ENCODE measurements around the gene NPC1. TPM values are rescaled to one million over a fixed set of nuclear protein-coding genes. Genes with fewer than 3 reads are reported as not detected.
A peak's percentile ranks its signal among the peaks of the same experiment; 100 is the strongest.

The NPC1 gene
- total RNA-seq, 1 experiment from 2014 or later = 63.4 TPM

DNA sequence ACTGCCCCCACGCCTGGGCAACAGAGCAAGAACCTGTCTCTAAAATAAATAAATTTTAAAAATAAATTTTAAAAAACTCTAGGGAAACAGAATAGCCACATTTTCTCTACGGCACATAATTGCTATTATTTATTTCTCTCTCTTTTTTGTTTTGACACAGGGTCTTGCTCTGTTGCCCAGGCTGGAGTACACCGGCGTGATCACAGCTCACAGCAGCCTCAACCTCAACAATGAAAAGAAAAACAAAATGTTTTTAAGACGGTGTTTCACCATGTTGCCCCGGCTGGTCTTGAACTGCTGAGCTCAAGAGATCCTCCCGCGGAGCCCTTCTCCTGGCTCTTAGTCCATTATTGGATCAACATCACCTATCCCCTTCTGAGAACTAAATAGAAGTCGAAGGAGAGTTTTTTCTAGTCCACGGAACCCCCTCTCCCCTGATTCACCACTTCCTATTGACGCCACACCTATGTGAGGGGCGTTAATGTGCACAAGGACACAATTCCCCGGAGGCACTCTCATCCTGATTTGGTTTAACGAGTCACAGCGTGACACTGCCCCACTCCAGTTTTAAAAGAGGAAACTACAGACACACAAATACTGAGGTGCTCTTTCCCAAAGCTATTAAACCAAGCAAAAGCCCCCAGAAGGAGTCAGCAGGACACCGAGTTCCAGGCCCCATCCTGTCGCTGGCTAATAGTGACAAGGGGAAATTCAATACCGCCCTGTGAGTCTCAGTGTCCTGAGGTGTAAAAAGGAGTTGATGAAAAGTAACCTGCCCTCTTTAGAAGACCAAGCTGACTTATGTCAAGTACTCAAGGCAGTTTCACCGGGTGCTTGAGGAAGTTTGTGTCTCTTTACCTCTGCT is 1.1 kb downstream of the NPC1 start:
- Histone ChIP-seq H3K27me3 (ENCODE audit: low read length) (no peaks in the 10 kb centered on the region), H2AFZ (ENCODE audit: low read length) (peak overlapping the region; percentile 23; the same call in 1 of the 2 replicates), H4K20me1 (ENCODE audit: insufficient read depth, low read depth, low read length) (no peaks in the 10 kb centered on the region; the same call in 1 of the 2 replicates), H3K36me3 (ENCODE audit: insufficient read depth, low read length) (no peaks in the 10 kb centered on the region), H3K79me2 (ENCODE audit: low read length) (peaks cover 58% of the 10 kb centered on the region), H3K9ac (ENCODE audit: low read length) (peak overlapping the region; percentile 98), H3K4me2 (ENCODE audit: low read depth, low read length, poor library complexity, severe bottlenecking) (peak overlapping the region; percentile 92), H3K4me3 (ENCODE audit: low read length) (peak overlapping the region; percentile 87), H3K27ac (ENCODE audit: low read length) (peak overlapping the region; percentile 93), H3K4me1 (ENCODE audit: low read length) (peaks cover 25% of the 10 kb centered on the region), H3K9me2 (replicated peaks; ENCODE audit: insufficient read depth, low read length) (no peaks in the 10 kb centered on the region), H3K9me3 (ENCODE audit: low read length) (no peaks in the 10 kb centered on the region)
- DNase-seq = peak; percentile 73

DNA sequence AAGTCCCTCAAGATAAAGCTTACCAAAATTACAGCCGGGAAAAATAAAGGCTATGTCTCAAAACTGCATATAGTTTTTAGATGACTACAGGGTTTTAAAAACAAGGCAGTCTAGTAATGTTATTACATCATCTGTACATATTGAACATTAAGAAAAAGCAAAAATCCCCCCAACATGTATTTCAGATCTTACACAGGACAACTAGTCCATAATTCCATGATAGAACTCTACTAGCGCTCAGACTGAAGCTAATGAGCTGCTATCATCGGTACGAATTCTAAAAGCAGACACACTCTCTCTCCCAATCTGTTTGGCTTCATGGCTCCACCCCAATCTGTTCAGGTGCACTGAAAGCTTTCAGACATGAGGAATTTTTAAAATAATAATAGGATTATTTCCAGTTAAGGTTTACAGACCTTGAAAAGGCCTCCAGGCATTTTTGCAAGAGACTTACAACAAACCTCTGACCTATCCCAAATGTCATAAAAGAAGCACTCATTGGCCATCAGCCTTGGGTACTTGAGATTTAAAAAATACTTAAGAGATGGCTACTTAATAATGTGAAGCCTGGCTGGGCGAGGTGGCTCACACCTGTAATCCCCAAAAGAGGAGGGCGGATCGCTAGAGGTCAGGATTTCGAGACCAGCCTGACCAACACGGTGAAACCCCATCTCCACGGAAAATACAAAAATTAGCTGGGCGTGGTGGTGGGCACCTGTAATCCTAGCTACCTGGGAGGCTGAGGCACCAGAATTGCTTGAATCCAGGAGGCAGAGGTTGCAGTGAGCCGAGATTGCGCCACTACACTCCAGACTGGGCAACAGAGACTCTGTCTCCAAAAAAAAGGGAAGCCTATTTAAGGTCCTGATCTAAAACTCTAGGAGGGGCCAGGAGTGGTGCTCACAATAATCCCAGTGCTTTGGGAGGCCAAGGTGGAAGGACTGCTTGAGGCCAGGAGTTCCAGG is 2.0 kb downstream of the NPC1 start:
- Histone ChIP-seq H3K9me3 (ENCODE audit: low read length) (no peaks in the 10 kb centered on the region), H3K4me3 (ENCODE audit: low read length) (peak overlapping the region; percentile 25; the same call in 1 of the 2 replicates), H3K9me2 (replicated peaks; ENCODE audit: insufficient read depth, low read length) (no peaks in the 10 kb centered on the region), H3K79me2 (ENCODE audit: low read length) (peaks cover 66% of the 10 kb centered on the region), H3K27ac (ENCODE audit: low read length) (no peak overlapping the region; the same call in 1 of the 2 replicates), H4K20me1 (ENCODE audit: insufficient read depth, low read depth, low read length) (no peaks in the 10 kb centered on the region; the same call in 1 of the 2 replicates), H3K4me1 (ENCODE audit: low read length) (peaks cover 25% of the 10 kb centered on the region), H3K9ac (ENCODE audit: low read length) (0 out of 2 replicates have a peak overlapping the region, but pooled peaks have one; percentile 3), H2AFZ (ENCODE audit: low read length) (no peak overlapping the region), H3K27me3 (ENCODE audit: low read length) (no peaks in the 10 kb centered on the region), H3K36me3 (ENCODE audit: insufficient read depth, low read length) (no peaks in the 10 kb centered on the region), H3K4me2 (ENCODE audit: low read depth, low read length, poor library complexity, severe bottlenecking) (peak overlapping the region; percentile 92)
- no peak for DNase-seq

DNA sequence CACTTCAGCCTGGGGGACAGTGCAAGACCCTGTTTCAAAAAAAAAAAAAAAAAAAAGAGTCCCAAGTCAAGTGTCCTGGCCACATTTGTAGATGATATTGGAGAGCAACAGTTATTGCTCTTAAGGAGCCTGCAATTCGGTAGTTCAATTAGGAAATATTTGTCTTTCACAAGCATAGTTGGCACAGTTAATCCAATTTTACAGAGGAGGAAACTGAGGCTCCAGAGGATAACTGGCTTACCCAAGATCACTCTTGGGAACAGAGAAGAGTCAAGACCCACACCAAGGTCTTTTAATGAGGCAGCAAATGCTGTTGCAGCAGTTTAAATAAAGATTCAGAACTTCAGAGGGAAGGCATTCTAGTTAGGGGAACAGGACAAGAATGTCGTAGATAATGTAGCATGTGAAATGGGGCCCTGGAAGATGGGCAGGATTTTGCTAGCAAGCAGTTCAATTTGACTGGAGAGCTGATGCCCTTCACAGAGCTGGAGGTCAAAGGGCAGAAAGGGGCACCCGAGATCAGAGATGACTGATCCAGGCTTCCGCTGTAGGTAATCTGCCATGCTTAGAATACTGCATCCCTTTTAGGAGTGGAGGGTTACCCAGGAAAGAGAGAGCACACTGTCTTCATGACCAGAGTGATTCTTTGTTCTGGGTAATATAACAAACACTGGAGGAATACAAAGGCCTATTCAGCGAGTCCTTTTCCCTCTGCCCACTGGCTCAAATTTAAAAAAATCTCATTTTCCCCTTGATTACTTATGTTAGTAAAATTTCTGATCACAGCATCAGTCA is 3.0 kb downstream of the NPC1 start:
- peaks cover 25% of the 10 kb centered on the region for H3K4me1 ChIP-seq (ENCODE audit: low read length)
- no peaks in the 10 kb centered on the region for H3K9me3 ChIP-seq (ENCODE audit: low read length)
- H2AFZ ChIP-seq (ENCODE audit: low read length) = no peak overlapping the region
- no peak for DNase-seq
- H3K27me3 ChIP-seq (ENCODE audit: low read length) = no peaks in the 10 kb centered on the region
- no peaks in the 10 kb centered on the region; the same call in 1 of the 2 replicates for H4K20me1 ChIP-seq (ENCODE audit: insufficient read depth, low read depth, low read length)
- no peak overlapping the region for H3K9ac ChIP-seq (ENCODE audit: low read length)
- H3K9me2 ChIP-seq (replicated peaks; ENCODE audit: insufficient read depth, low read length) = no peaks in the 10 kb centered on the region
- H3K4me2 ChIP-seq (ENCODE audit: low read depth, low read length, poor library complexity, severe bottlenecking) = peak overlapping the region; percentile 92
- H3K79me2 ChIP-seq (ENCODE audit: low read length) = peaks cover 76% of the 10 kb centered on the region
- no peaks in the 10 kb centered on the region for H3K36me3 ChIP-seq (ENCODE audit: insufficient read depth, low read length)
- no peak overlapping the region for H3K4me3 ChIP-seq (ENCODE audit: low read length)
- H3K27ac ChIP-seq (ENCODE audit: low read length) = no peak overlapping the region; the same call in 1 of the 2 replicates

DNA sequence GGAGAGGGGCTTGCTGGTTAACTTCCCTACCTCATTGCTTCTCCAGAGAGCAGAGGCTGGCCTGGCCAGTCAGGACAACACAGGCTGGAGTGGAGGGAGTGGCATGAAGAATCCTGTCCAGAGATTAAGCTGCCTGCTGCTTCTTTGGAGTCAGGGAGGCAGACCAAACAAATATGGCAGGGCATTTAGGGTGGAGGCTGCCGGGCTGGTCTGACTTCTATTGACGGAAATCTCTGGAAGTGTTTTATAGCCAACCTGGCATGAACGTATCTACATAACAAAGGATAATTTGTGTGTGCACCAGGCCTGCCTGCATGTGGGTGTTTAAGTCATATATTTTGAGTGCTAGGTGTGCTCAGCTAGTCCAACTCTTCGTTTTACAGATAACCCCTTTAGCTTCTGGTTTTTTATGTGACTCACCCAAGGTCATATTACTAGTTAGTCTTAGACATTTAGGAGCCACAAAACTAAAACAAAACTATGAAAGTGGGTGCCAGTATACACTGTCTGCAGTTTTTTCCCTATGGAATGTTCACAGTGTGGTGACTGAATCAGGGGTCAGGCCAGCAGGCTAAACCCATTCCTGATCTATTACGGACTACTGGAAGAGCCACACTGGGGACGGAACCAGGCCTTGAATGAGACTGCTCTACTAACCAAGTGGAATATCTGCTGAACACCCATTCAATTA is 5.5 kb downstream of the NPC1 start:
- Histone ChIP-seq H3K27me3 (ENCODE audit: low read length) (no peaks in the 10 kb centered on the region), H3K79me2 (ENCODE audit: low read length) (peaks cover 80% of the 10 kb centered on the region), H2AFZ (ENCODE audit: low read length) (no peak overlapping the region), H3K4me2 (ENCODE audit: low read depth, low read length, poor library complexity, severe bottlenecking) (no peak overlapping the region), H4K20me1 (ENCODE audit: insufficient read depth, low read depth, low read length) (no peaks in the 10 kb centered on the region; the same call in 1 of the 2 replicates), H3K4me3 (ENCODE audit: low read length) (no peak overlapping the region), H3K9me3 (ENCODE audit: low read length) (no peaks in the 10 kb centered on the region), H3K9me2 (replicated peaks; ENCODE audit: insufficient read depth, low read length) (no peaks in the 10 kb centered on the region), H3K27ac (ENCODE audit: low read length) (no peak overlapping the region), H3K36me3 (ENCODE audit: insufficient read depth, low read length) (no peaks in the 10 kb centered on the region), H3K4me1 (ENCODE audit: low read length) (peaks cover 19% of the 10 kb centered on the region), H3K9ac (ENCODE audit: low read length) (no peak overlapping the region)
- no peak for DNase-seq

DNA sequence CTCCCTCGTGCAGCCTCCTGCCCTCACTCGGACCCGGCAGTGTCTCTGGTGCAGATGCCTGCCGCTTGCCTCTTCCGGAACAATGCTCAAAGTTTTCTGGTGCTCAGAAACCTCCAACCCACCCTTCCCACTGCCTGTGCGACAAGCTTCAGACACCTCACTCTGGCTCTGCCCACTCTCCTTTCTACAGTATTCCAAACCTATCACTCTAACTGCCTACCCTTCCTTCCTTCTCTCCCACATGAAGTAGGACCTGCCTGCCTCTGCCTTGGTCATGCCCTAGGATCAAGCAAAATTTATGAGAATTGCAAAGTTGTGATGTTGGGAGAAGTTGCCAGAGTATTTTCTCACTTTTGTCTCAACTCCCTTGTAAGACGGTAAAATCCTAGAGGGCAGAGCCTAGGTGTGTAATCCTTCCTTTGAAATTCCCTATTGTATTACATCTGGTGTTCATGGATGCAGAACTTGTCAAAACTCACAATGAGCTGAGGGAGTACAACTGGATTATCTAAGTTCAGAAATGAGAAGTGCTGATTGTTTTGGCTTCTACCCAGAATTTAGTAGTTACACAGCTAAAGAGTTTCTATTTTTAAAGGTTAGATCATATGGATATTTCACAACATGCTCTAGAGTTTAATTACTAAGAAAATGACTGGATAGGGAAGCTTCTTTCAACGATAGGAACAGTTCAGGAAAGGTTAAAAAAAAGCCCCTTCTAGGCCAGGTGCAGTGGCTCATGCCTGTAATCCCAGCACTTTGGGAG is 7.2 kb downstream of the NPC1 start:
- peaks cover 77% of the 10 kb centered on the region for H3K79me2 ChIP-seq (ENCODE audit: low read length)
- H2AFZ ChIP-seq (ENCODE audit: low read length) = no peak overlapping the region
- H3K4me3 ChIP-seq (ENCODE audit: low read length) = no peak overlapping the region
- H3K36me3 ChIP-seq (ENCODE audit: insufficient read depth, low read length) = no peaks in the 10 kb centered on the region
- H3K9me3 ChIP-seq (ENCODE audit: low read length) = no peaks in the 10 kb centered on the region
- H3K9ac ChIP-seq (ENCODE audit: low read length) = no peak overlapping the region
- no peaks in the 10 kb centered on the region for H3K9me2 ChIP-seq (replicated peaks; ENCODE audit: insufficient read depth, low read length)
- peaks cover 18% of the 10 kb centered on the region for H3K4me1 ChIP-seq (ENCODE audit: low read length)
- H3K27me3 ChIP-seq (ENCODE audit: low read length) = no peaks in the 10 kb centered on the region
- DNase-seq = no peak
- H3K27ac ChIP-seq (ENCODE audit: low read length) = no peak overlapping the region
- no peak overlapping the region for H3K4me2 ChIP-seq (ENCODE audit: low read depth, low read length, poor library complexity, severe bottlenecking)
- H4K20me1 ChIP-seq (ENCODE audit: insufficient read depth, low read depth, low read length) = no peaks in the 10 kb centered on the region

DNA sequence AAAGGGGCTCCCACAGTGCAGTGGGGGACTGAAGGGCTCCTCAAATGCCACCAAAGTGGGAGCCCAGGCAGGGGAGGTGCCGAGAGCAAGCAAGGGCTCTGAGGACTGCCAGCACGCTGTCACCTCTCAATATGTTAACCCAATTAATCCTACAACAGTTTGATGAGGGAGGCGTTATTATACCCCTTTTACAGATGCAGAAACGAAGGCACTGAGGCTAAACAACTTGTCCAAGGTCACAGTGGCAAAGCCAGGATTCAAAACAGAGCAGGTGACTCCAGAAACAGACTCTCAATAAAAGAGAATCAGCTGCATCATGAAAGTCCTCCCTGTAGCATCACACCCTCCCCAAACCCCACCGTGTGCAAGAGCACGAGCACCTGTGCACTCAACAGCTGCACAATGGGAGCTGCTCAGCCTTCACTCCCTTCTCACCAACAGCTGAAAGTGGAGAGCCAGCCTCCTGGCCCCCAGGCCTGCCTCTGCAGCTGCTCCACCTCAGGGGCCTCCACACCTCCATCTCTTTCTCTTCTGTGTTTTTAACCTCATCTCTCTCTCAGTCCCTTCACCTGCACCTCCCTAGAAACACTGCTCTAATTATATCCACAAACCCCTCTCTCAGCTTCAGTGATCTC is 8.1 kb downstream of the NPC1 start:
- Histone ChIP-seq H3K9me2 (replicated peaks; ENCODE audit: insufficient read depth, low read length) (no peaks in the 10 kb centered on the region), H2AFZ (ENCODE audit: low read length) (no peak overlapping the region), H3K4me2 (ENCODE audit: low read depth, low read length, poor library complexity, severe bottlenecking) (no peak overlapping the region), H3K4me1 (ENCODE audit: low read length) (peaks cover 20% of the 10 kb centered on the region), H3K79me2 (ENCODE audit: low read length) (peaks cover 77% of the 10 kb centered on the region), H3K27ac (ENCODE audit: low read length) (no peak overlapping the region), H4K20me1 (ENCODE audit: insufficient read depth, low read depth, low read length) (no peaks in the 10 kb centered on the region), H3K9me3 (ENCODE audit: low read length) (no peaks in the 10 kb centered on the region), H3K9ac (ENCODE audit: low read length) (no peak overlapping the region), H3K27me3 (ENCODE audit: low read length) (no peaks in the 10 kb centered on the region), H3K36me3 (ENCODE audit: insufficient read depth, low read length) (no peaks in the 10 kb centered on the region), H3K4me3 (ENCODE audit: low read length) (no peak overlapping the region)
- no peak for DNase-seq

Measured in Karpas-422 (cell line).